GM18505 (cell line): ENCODE data around the gene SIX5.
A peak's percentile ranks its signal among the peaks of the same experiment; 100 is the strongest.

Source experiments
- ATAC-seq: cut with Tn5 transposase; IDR thresholded peaks from one replicate; pipeline ENCODE4 v1.9.1; 2021; ENCODE audit not compliant: unreplicated experiment
- POLR2A ChIP-seq: IDR thresholded peaks from 4 replicates; pipeline ENCODE4 v1.6.1; 2011; ENCODE audit warnings: borderline replicate concordance; ENCODE audit not compliant: insufficient read depth, insufficient read length; ENCODE audit errors: extremely low read depth

SIX5 gene

DNA sequence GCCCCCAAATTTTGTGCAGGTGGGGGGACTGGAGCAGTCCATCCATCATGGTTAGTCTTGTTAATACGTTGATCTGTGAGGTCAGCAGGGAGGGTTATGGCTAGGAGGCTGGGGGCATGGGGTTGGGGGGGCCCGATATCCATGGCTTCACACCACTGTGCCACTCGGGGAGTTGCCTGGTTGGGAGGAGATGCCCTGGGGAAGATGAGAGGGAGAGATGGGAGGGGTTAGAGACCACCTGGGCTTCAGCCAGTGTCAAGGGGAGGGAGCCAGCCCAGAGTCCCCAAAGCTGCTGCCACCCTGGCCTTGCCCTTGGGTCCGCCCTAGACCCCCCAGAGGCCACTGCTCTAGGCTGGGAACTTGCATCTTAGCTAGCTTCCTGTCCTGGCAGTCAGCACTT, 15.0 kb upstream of the SIX5 start:
- TF ChIP-seq POLR2A: no peak
- ATAC-seq: no peak

DNA sequence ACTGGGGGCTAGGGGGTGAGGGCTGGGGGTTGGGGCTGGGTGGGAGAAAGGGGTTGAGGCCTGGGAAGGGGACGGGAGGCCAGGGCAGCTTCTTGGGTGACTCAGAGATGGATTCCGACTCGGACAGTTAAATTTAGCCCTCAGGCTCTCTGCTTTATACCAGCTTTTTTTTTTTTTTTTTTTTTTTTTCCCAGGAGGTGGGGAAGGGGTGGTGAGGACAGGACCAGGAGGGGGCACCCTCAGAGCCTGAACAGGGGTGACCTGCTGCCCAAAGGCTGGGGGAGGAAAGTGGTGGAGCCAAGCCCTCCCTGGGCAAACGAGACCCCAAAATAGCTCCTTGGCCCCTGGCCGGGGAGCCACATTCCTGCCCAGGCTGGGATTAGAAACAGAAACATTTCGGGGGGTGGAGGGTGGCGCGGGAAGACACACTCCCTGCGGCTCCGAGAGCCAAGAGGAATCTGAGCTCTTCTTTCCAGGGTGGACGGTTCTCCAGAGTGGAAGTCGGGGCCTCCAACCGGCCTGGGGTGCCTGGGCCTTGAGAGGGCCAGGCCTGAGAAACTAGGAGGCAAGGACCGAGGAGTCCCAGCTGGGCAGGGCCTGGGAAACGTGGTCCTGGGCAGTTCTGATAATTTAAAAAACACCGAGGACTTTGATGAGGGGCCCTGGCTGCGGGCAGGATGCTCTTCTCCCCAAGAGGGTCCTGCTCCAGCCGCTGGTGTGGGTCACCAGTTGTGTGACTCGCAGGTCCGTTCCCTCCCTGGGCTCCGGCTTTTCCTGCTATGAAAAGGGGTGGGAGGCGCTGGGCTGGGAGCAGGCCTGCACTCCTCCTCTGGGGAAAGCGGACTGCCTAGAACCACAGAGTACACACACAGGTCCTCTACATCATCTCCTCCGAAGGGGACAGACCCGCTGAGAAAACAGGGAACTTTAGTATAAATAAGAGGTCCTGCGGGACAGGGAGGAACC, 14.1 kb upstream of the SIX5 start:
- no peak for ATAC-seq
- TF ChIP-seq POLR2A: no peak

DNA sequence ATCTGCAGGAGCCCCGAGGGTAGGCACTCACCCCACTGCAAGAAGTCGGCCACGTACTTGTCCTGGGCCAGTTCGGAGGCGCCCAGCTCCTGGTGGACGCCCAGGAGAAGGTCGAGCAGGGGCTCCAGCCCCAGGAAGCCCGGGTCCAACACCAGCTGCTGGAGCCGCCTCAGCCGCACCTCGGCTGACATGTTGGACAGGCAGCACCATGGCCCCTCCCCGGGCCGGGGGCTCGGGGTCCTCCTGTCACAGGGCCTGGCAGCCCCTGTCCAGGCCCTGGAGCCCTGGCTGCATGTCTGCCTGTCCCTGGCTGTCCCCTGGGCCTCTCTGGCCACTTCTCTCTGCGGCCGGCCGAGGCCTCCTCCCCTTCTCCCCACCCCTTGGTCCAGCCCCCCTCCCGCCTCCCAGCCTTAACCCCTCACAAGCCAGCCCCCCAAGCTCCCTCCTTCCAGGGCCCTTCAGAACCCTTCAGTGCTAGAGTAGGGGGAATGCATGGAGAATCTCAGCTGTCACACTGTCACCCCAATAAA, 13.2 kb upstream of the SIX5 start, which contains the start of gene DMPK:
DMPK (minus strand) TSS at position 329 of the 530 bp plus-strand sequence; CDS start at position 191, 138 bp downstream.
- TF ChIP-seq POLR2A: no peak
- ATAC-seq: no peak

DNA sequence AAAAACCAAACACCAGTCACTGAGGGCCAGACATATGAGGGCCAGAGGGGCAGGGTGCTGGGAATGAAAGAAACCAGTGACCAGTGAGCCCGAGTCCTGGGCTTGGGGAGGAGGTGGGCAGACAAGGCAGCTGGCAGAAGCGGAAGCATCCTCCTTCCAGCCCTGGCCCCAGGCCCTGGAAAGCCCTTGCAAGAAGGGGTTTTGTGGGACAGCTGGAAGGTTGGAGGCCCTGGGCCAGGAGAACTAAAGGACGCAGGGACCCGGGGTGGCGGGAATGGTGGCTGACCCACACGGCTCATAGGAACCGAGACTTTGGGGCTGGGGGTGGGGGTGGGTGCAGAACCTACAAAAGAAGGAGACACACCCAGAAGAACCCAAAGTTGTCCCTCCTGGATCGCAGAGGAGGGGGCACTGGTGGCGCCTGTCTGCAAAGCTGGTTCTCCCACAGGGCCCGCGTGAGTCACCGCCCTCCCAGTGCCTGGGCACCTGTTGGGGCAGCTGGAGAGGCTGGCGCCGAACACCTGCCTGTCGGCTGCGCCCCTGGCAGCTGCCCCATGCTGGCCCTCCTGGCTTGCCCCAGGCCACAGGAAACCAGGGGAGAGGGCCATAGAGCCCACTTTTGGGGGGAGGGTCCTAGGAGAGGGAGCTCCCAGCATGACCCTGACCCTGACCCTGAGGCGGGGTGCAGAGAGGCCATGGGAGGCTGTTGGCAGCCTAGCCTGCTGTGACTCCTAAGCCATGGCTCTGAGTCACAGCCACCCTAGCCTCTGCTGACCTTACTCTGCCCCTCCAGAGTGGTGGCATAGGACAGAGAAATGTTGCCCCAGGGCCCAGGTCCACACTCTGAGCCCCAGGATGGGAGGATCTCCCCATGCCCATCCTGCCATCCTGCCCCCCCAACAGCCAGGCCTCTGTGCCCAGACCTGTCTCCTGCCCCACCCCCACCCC, 12.4 kb upstream of the SIX5 start:
- ATAC-seq: no peak
- no peak for TF ChIP-seq POLR2A

DNA sequence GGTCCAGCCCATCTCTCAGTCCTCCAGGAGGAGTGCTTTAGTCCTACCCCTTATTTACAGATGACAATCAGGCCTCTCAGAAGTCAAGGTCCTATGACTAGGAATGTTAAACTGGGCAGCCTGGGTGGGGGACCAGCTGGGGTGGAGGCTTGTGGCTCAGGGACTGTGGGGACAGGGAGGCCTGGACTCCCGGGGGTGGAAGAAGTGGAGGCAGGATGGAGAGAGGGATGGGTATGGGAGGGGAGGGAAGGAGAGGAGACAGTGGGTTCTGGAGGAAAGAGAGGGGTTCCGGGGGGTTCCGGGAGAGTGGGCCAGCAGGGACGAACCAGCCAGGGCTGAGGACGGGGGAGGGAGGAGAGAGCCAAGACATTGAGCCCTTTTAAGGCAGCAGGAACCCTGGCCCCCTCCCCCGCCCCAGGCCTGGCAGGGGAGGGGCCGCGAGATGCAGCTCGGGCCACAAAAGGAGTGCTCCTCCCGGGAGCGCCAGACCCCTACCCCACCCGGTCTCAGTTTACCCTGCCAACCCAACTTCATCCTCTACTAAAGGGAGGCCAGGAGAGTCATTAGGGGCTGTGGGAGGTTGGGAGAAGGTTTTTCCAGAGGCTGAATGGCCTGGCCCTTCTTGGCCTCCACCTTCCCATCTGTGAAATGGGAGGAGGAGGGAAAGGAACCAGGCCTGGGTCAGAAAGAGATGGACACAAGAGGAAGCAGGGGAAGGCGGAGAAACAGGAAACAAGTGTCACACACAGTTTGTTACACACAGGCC, 11.6 kb upstream of the SIX5 start:
- ATAC-seq: no peak
- no peak for TF ChIP-seq POLR2A

DNA sequence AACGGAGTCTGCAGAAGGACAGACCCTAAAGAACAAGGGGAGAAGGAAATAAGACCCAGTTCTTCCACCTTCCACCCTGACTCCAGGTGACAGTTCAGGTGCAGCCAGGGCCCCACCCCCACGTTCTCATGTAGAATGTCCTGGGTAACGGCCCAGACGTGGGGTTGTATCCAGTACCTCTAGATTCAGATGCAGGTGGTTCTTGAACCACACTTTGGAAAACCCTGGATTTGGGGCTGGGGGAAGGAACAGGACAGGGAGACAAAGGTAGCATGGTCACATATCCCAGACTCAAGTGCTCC, 11.0 kb upstream of the SIX5 start:
- no peak for ATAC-seq
- TF ChIP-seq POLR2A: no peak

DNA sequence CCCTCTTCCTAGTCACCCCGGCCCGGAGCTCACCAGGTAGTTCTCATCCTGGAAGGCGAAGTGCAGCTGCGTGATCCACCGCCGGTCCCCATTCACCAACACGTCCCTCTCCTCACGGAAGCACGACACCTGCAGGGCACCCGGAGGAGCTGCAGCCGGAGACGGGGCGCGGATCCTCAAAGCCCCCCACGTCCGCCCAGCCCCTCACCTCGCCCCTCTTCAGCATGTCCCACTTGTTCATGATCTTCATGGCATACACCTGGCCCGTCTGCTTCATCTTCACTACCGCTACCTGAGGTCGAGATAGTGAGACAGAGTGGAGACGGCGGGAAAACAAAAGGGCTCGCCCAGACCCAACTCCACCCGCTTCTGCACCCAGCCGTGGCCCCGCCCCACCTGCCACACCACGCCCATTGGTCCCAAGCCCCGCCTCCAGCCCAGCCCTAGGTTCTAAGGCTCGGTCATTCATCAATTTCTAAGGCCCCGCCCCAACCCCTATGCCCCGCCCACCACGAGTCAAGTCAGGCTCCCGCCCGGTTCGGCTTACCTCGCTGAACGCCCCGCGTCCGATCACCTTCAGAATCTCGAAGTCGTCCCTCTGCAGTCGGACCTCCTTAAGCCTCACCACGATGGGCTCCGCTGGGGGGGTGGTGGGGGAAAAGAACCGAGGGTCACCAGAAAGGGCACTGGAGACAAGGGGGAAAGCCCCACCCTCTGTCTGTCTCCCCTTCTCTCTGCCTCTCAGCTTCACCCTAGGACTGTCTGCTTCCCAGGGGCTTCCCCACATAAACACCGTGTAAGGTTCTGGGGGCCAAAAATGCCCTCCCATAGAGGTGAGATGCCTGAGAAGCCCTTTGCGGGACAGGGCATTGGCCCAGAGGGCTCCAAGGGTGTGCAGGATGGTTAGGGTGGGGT, 10.4 kb upstream of the SIX5 start:
- TF ChIP-seq POLR2A: no peak
- ATAC-seq: peak; percentile 62

DNA sequence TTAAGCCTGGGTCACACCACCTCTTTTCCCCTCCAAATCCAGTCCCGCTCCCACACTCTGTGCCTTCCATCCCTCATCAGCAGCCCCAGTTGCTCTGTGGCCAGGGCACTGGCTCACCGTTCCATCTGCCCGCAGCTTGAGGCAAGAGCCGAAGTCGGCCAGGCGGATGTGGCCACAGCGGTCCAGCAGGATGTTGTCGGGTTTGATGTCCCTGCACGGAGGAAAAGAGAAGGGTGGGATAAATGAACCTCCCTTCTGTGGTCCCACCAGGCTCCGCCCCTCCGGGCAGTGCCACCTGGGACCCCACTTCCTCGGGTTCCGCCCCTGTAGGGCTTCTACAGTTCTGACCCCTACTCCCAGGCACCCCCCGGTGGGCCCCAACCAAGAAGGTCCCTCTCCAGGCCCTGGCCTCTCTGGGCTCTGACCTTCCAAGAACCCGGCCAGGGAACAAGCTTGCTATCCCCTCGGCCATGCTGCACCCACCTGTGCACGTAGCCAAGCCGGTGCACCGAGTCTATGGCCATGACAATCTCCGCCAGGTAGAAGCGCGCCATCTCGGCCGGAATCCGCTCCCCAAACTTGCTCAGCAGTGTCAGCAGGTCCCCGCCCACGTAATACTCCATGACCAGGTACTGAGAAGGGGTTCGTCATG, 9.1 kb upstream of the SIX5 start:
- ATAC-seq: no peak
- no peak for TF ChIP-seq POLR2A

DNA sequence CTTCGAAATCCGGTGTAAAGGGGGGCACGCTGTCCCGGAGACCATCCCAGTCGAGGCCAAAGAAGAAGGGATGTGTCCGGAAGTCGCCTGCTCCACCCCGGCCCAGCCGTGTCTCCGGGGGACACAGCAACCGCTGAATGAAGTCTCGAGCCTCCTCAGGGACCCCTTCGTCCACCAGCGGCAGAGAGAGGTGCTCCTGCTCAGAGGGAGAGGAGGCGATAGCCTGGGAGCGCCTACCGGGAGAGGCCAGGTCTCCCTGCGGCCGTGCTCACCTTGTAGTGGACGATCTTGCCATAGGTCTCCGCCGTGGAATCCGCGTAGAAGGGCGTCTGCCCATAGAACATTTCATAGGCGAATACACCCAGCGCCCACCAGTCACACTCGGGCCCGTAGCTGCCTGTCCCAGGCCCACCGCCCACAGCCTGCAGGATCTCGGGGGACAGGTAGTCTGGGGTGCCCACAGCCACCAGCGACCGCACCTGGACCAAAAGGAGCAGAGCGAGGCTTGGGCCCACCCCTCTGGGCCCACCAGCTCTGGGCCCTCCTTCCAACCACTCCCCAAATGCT, 8.4 kb upstream of the SIX5 start:
- no peak for TF ChIP-seq POLR2A
- no peak for ATAC-seq

DNA sequence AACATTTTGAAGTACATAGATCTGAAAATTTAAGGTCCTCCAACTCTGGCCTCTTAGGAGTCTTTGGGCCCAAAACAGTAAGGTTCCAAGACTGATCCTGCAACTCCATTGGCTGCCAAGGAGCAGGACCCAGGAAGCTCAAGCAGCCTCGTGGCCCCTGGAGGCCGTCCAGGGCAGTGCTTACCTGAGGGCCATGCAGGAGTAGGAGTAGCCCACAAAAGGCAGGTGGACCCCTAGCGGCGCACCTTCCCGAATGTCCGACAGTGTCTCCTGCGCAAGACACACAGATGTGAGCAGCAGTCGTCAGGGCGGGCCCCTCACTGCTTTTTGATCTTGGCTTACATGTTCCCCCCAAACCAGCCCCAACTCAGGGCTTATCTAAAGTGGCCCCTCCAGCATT, 5.7 kb upstream of the SIX5 start:
- TF ChIP-seq POLR2A: no peak
- ATAC-seq: no peak

DNA sequence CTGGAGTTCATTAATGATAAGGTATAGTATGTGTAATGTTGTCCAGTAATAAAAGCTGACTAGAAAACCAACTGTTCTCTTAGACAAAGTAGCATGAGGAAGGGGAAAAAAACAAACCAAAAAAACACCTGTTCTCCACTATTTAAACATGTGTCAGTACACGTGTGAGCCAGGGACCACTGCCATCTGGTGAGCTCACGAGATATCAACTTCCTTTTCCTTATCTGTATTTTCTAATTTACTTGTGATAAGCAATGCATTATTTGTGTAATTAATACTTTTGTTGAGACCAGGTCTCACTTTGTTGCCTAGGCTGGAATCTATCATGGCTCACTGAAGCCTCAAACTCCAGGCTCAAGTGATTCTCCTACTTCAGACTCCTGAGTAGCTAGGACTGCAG, 4.3 kb upstream of the SIX5 start:
- no peak for TF ChIP-seq POLR2A
- ATAC-seq: no peak
